Tongue (tissue), 2 donors: ENCODE data around the gene A3GALT2. TPM values are rescaled to one million over a fixed set of nuclear protein-coding genes. Genes with fewer than 3 reads are reported as not detected.

Experiments used
- DNase-seq: peaks from one replicate; pipeline ENCODE4 v3.0.0-alpha.2; 2015
- total RNA-seq: library from RNA; depleted of rRNA; stranded (reverse); fragments of >200 nt; gene quantifications from one replicate; pipeline ENCODE4 v1.2.3, GENCODE V29; 2014

The A3GALT2 gene
- total RNA-seq, 1 donor from 2014 or later: not detected

DNA sequence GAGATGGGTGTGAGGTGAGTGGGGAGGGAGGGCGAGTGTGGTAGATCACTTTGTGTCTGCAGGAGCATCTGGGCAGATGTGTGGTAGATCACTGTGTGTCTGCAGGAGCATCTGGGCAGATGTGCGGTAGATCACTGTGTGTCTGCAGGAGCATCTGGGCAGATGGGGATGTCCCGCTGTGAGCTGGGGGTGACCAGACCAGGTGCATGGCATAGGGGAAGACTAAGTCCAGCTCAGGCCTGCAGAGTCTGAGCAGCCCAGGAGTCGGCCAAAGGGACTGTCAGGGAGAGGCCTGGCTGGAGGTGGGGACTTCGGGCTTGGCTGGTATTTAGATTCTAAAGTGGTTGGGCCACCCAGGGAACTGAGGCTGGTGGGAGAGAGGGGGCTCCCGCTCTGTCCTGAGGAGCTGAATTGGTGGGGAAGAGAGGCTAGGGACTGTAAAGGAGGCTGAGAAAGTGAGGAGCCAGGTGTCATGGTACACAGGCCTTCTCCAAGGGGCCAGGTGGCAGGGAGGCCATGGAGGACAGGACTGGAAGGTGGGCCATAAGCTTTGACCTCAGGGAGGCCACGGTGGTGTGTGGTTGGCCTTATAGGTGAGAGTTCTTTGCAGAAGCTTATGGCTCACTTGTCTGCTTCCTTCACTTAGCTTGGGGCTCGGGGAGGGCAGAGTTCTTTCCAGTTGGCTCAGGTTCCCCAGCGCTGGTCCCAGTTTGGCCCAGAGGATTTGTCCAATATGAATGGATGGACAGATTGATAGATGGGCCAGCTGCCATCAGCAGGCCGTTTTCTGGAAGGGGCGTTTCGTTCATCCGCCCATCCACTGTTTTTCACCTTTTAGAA lies 49.0 kb downstream of the A3GALT2 start:
- DNase-seq: no peak

GRCh38 chr1:33270808-33271465 lies 50.0 kb downstream of the A3GALT2 start:
- DNase-seq: no peak

DNA sequence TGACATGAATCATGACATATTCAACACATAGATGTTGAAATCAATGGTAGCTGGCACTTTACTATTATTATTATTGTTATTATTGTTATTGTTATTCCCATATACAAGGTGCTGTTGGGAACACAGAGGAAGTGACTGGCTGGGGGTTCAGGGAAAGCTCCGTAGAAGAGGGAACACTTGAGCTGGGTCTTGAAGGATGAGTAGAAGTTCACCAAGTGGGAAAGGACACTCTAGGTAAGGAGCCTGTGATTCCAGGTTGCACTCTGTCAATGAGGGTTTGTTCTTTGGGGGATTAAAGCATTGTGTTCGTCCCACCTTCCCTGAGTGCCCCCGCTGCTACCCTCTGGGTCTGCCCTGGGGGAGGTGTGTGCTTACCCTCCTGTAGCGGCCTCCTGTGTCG lies 50.5 kb downstream of the A3GALT2 start:
- no peak for DNase-seq

DNA sequence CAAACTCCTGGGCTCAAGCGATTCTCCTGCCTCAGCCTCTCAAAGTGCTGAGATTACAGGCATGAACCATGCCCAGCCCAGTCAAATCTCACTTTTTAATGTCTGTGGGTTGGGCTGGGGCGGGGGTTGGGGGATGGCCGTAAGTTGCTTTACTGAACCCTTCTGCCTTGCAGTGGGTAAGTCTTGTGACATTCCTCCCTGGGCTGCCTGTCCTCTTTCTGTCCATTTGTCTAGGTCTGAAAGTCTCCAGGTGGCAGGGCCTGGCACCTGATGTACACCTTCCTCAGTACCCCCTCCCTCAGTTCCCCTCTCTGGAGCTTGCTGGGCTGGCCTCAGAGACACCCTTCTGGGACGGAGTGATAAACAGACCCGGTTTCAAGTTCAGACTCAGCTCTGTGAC lies 51.3 kb downstream of the A3GALT2 start:
- no peak for DNase-seq

GRCh38 chr1:33268927-33269610 lies 51.8 kb downstream of the A3GALT2 start:
- peak; percentile 51 for DNase-seq

GRCh38 chr1:33268457-33268856 lies 52.4 kb downstream of the A3GALT2 start:
- DNase-seq: no peak

DNA sequence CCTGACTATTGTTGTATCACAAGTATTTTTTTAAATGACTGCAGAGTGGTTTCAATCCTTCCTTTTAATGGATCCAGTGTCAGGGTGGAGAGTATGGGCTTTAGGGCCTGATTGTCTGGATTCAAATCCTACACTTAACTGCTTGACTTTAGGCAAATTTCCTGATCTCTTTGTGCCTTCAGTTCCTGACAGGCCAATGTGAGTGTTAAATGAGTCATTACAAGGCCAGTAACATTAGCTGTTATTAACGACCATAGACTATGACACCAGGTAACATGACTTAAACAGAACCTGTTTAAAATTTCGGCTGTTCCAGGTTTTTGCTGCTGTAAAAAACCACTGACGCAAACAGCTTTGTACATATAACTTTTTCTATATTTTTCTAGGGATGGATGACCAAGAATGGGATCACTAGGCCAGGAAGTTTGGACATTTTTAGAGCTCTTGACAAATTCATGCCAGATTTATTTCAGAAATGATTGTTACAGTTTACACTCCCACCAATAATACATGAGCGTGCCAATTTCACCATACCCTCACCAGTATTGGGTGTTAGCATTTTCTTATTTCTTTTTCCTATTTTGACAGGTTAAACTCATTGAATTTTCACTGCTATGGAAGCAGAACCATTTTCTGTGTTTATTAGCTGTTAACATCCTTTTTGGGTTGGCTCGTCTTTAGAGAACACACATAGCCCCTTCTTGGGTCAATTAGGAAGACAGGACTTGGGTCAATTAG lies 53.3 kb downstream of the A3GALT2 start:
- no peak for DNase-seq

- no peak for DNase-seq
These were observed 54.1 kb downstream of the A3GALT2 start for GRCh38 chr1:33266766-33267165.

DNA sequence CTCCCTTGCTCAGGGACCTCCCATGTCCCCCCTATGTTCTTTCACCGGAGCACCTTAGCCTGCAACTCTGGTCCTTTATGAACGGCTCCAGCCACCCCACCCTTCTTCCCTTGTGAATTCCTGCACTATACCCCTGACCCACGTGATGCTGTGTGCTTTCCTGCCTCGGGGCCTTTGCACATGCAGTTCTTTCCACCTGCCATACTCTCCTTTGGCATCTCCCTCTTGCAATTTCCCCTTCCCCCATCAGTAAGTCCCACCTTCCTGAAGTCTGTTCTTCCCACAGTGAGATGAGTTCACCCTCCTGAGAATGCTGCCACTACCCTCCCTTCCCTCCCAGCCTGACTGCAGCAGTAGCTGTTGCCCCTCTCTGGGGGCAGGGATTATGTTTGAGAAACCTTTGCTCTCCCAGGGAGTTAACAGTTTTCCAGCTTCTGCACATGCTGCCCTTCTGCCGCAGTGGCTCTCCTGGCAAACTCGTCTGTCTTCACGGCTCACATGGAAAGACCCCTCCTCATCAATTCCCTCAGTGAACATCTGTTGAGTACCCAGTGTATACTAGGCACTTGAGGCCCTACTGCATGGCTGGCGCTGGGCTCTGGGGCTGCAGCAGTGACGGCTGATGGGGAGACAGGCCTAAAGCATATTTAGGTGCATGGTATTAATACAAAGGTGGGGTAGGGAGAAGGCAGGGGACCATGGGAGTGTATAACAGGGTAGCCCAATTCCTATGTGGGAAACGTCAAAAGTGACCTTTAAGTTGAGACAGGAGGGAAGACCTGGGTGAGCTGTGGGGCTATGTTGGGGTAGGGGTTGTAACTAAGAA lies 54.9 kb downstream of the A3GALT2 start:
- no peak for DNase-seq

DNA sequence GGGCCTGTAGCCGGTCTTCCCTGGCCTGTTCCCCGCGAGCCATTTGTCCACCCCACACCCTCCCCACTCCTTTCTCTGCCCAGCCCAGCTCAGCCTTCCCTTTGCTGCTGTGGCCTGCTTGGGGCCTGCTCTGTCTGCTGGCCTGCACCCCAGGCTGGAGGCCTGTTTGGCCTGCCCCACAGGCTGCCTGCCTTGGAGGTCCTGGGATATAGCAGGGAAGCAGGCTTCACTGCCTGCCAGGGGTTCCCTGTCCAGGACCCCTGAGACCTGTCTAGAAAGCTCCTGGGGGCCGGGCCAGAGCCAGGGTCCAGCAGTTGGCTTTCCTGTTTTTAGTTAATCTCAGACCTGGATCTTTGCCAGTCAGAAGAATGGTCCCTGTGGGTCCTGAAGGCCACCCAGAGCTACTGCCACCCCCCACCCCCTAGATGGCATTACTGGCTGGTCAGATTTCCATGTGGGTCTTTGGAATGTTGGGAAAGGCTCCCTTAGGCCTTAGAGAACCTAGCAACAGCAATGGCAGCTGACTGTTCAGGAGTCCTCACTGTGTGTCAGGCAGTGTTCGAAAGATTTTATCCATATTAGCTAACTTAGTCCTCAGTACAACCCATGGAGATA lies 56.9 kb downstream of the A3GALT2 start:
- DNase-seq: no peak

- DNase-seq: no peak
These were observed 59.6 kb downstream of the A3GALT2 start for GRCh38 chr1:33261344-33261743.

DNA sequence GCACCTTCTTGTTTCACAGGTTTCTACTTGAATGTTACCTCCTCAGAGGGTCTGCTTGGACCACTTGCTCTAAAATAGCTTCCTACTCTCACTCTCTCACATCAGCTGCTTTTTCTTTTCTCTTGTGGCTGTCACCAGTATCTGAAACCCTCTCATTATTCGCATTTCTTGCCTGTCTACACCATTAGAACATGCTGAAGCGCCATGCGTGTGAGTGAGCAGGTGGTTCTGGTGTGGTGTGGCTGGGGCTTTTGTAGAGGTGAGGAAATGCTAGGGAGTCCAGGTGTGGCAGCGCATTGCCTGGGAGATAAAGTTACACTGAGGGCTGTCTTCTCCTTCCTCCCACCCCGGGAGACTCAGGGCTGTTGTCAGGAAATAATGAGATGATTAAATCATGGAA lies 60.5 kb downstream of the A3GALT2 start:
- no peak for DNase-seq

DNA sequence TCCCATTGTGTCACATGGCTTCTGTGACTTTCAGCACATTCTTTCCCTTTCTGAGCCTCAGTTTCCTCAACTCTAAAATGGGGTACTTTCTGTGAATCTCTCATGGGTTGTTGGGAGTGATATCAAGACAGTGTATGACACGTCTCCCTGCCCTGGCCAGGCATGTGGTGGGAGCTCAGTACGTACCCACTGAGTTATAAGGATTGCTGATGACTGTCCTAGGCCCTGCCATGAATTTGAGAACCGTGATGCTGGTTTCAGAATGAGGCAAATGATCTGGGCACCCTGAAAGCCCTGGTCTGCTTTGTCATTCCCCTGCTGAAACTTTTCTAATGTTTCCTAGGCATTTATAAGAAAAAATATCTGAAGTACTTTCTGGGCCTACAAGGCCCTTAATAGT lies 61.0 kb downstream of the A3GALT2 start:
- DNase-seq: no peak

DNA sequence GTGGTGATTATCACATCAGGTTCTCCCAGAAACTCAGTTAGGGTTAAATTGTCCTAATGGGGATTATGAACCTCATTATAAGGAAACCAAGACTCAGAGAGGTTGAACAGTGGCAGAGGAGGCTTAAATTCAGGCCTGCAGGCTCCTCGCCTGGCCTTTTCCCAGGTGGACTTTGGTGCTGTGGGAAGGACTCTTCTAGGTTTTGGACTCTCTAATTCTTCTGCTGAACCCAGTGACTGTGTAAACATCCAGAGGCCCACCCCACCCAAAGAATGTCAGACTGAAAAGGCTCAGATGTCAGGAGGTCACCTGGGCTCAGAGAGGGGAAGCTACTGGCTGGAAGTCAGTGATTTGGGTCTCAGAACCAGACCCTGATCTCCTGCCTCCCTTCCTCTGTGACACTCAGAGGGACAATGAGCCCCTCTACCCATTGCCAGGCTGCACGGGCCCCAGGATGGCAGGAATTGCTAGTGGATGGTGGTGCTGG lies 62.1 kb downstream of the A3GALT2 start:
- DNase-seq: no peak

- DNase-seq: no peak
These were observed 62.9 kb downstream of the A3GALT2 start for GRCh38 chr1:33257772-33258712.

- no peak for DNase-seq
These were observed 63.6 kb downstream of the A3GALT2 start for GRCh38 chr1:33257207-33257771.
